ENCODE results near the gene SELL. TPM values are rescaled to one million over a fixed set of nuclear protein-coding genes. Genes with fewer than 3 reads are reported as not detected.

The SELL gene
- total RNA-seq, 2 donors from 2014 or later: 1.5 to 2.2 TPM

- no peak for TF ChIP-seq CTCF (IDR thresholded peaks at IDR 0.05)
- intact Hi-C loops (cut with DNase I): no loop called here
- H3K4me1 ChIP-seq: no peaks in the 10 kb centered on the region
- H3K9ac ChIP-seq (ENCODE audit: low read depth in 2 of 2, low read length in 2 of 2): no peak overlapping the region
- no peak overlapping the region for H3K27ac ChIP-seq
- DNase-seq: no peak
- no peaks in the 10 kb centered on the region for H3K36me3 ChIP-seq
- no peaks in the 10 kb centered on the region for H3K9me3 ChIP-seq
- no peaks in the 10 kb centered on the region for H3K27me3 ChIP-seq
- H3K4me3 ChIP-seq: no peak overlapping the region
Measured at GRCh38 chr1:169729991-169730390, 18.6 kb upstream of the SELL start.

GRCh38 chr1:169727307-169727706 lies 15.9 kb upstream of the SELL start:
- Histone ChIP-seq H3K9ac (ENCODE audit: low read depth in 2 of 2, low read length in 2 of 2) (peak overlapping the region in 1 of 2 donors; percentile 13), H3K36me3 (no peaks in the 10 kb centered on the region), H3K4me1 (no peaks in the 10 kb centered on the region), H3K27me3 (no peaks in the 10 kb centered on the region), H3K27ac (no peak overlapping the region), H3K4me3 (no peak overlapping the region), H3K9me3 (no peaks in the 10 kb centered on the region)
- intact Hi-C loops (cut with DNase I): no loop called here
- TF ChIP-seq CTCF (IDR thresholded peaks at IDR 0.05): no peak
- DNase-seq: peak; percentile 41

- peak; percentile 29 for DNase-seq
- Histone ChIP-seq H3K9ac (ENCODE audit: low read depth in 2 of 2, low read length in 2 of 2) (peak overlapping the region in 1 of 2 donors; percentile 13), H3K4me3 (no peak overlapping the region), H3K27me3 (no peaks in the 10 kb centered on the region), H3K27ac (no peak overlapping the region), H3K4me1 (no peaks in the 10 kb centered on the region), H3K9me3 (no peaks in the 10 kb centered on the region), H3K36me3 (no peaks in the 10 kb centered on the region)
- intact Hi-C loops (cut with DNase I): no loop called here
- no peak for TF ChIP-seq CTCF (IDR thresholded peaks at IDR 0.05)
Measured at GRCh38 chr1:169726851-169727250, 15.4 kb upstream of the SELL start.

- Histone ChIP-seq H3K4me3 (no peak overlapping the region), H3K4me1 (no peaks in the 10 kb centered on the region), H3K9ac (ENCODE audit: low read depth in 2 of 2, low read length in 2 of 2) (no peak overlapping the region), H3K27ac (no peak overlapping the region), H3K27me3 (no peaks in the 10 kb centered on the region), H3K36me3 (no peaks in the 10 kb centered on the region), H3K9me3 (no peaks in the 10 kb centered on the region)
- intact Hi-C loops (cut with DNase I): no loop called here
- no peak for DNase-seq
- no peak for TF ChIP-seq CTCF (IDR thresholded peaks at IDR 0.05)
Measured at GRCh38 chr1:169725930-169726329, 14.5 kb upstream of the SELL start.

- intact Hi-C loops (cut with DNase I): no loop called here
Measured at GRCh38 chr1:169724168-169724567, 12.7 kb upstream of the SELL start.

More at GRCh38 chr1:169724168-169724567, 12.7 kb upstream of the SELL start:
- no peaks in the 10 kb centered on the region for H3K9me3 ChIP-seq
- H3K4me1 ChIP-seq: no peaks in the 10 kb centered on the region
- H3K9ac ChIP-seq (ENCODE audit: low read depth in 2 of 2, low read length in 2 of 2): no peak overlapping the region
- no peaks in the 10 kb centered on the region for H3K36me3 ChIP-seq
- DNase-seq: peak; percentile 28
- H3K27me3 ChIP-seq: no peaks in the 10 kb centered on the region
- no peak overlapping the region for H3K4me3 ChIP-seq
- H3K27ac ChIP-seq: no peak overlapping the region
- TF ChIP-seq CTCF (IDR thresholded peaks at IDR 0.05): no peak
